ENCODE results near the gene TTLL5. TPM values are rescaled to one million over a fixed set of nuclear protein-coding genes. Genes with fewer than 3 reads are reported as not detected.
A peak's percentile ranks its signal among the peaks of the same experiment; 100 is the strongest.

Gene TTLL5
- total RNA-seq, 3 donors from 2014 or later: 21.9 to 66.6 (median 35.7) TPM

GRCh38 chr14:75906680-75907280 is 245.7 kb downstream of the TTLL5 start:
- H3K36me3 ChIP-seq: no peaks in the 10 kb centered on the region
- H3K27me3 ChIP-seq: no peaks in the 10 kb centered on the region
- intact Hi-C loops (cut with DNase I; ENCODE audit: low total_unique reads): loop anchor here (5.0 kb wide), 1 partner anchor 71 kb away; no protein-coding TSS in a partner anchor
- H3K4me3 ChIP-seq: no peak overlapping the region
- peak in 1 of 2 donors; percentile 27 for DNase-seq (ENCODE audit: low spot score in 2 of 2)
- H3K27ac ChIP-seq: peak overlapping the region in 1 of 2 donors; percentile 5
- no peaks in the 10 kb centered on the region for H3K9me3 ChIP-seq
- TF ChIP-seq CTCF (IDR thresholded peaks at IDR 0.05) (peak; percentile 78 to 90 (median 81)), POLR2A (IDR thresholded peaks at IDR 0.05) (no peak), POLR2AphosphoS5 (IDR thresholded peaks at IDR 0.05) (no peak)
- H3K4me1 ChIP-seq: peaks cover 0 to 11% of the 10 kb centered on the region in 2 donors

GRCh38 chr14:75907756-75908359 is 246.8 kb downstream of the TTLL5 start:
- TF ChIP-seq POLR2A (IDR thresholded peaks at IDR 0.05) (no peak), POLR2AphosphoS5 (IDR thresholded peaks at IDR 0.05) (no peak), CTCF (IDR thresholded peaks at IDR 0.05) (no peak)
- peaks cover 0 to 11% of the 10 kb centered on the region in 2 donors for H3K4me1 ChIP-seq
- intact Hi-C loops (cut with DNase I; ENCODE audit: low total_unique reads): loop anchor here (5.0 kb wide), 1 partner anchor 69 kb away; no protein-coding TSS in a partner anchor
- no peak overlapping the region for H3K4me3 ChIP-seq
- no peaks in the 10 kb centered on the region for H3K9me3 ChIP-seq
- no peaks in the 10 kb centered on the region for H3K36me3 ChIP-seq
- DNase-seq (ENCODE audit: low spot score in 2 of 2): no peak
- H3K27me3 ChIP-seq: no peaks in the 10 kb centered on the region
- no peak overlapping the region for H3K27ac ChIP-seq

GRCh38 chr14:75909630-75910029 is 248.6 kb downstream of the TTLL5 start:
- H3K27me3 ChIP-seq: no peaks in the 10 kb centered on the region
- no peaks in the 10 kb centered on the region for H3K36me3 ChIP-seq
- H3K4me1 ChIP-seq: peaks cover 0 to 11% of the 10 kb centered on the region in 2 donors
- intact Hi-C loops (cut with DNase I; ENCODE audit: low total_unique reads): loop anchor here (5.0 kb wide), 1 partner anchor 68 kb away; no protein-coding TSS in a partner anchor
- TF ChIP-seq POLR2AphosphoS5 (IDR thresholded peaks at IDR 0.05) (no peak), POLR2A (IDR thresholded peaks at IDR 0.05) (no peak), CTCF (IDR thresholded peaks at IDR 0.05) (no peak)
- H3K27ac ChIP-seq: peak overlapping the region; percentile 22 to 45
- no peak overlapping the region for H3K4me3 ChIP-seq
- no peaks in the 10 kb centered on the region for H3K9me3 ChIP-seq
- DNase-seq (ENCODE audit: low spot score in 2 of 2): peak in 1 of 2 donors; percentile 57

GRCh38 chr14:75910048-75910447 is 249.0 kb downstream of the TTLL5 start:
- Histone ChIP-seq H3K9me3 (no peaks in the 10 kb centered on the region), H3K36me3 (no peaks in the 10 kb centered on the region), H3K27ac (peak overlapping the region; percentile 22 to 45), H3K4me3 (no peak overlapping the region), H3K27me3 (no peaks in the 10 kb centered on the region), H3K4me1 (peaks cover 0 to 11% of the 10 kb centered on the region in 2 donors)
- no peak for DNase-seq (ENCODE audit: low spot score in 2 of 2)
- TF ChIP-seq POLR2A (IDR thresholded peaks at IDR 0.05): no peak
- no peak for TF ChIP-seq CTCF (IDR thresholded peaks at IDR 0.05)
- TF ChIP-seq POLR2AphosphoS5 (IDR thresholded peaks at IDR 0.05): no peak
- intact Hi-C loops (cut with DNase I; ENCODE audit: low total_unique reads): no loop called here

- TF ChIP-seq POLR2AphosphoS5 (IDR thresholded peaks at IDR 0.05) (no peak), POLR2A (IDR thresholded peaks at IDR 0.05) (no peak), CTCF (IDR thresholded peaks at IDR 0.05) (no peak)
- H3K27me3 ChIP-seq: no peaks in the 10 kb centered on the region
- H3K36me3 ChIP-seq: no peaks in the 10 kb centered on the region
- peaks cover 0 to 11% of the 10 kb centered on the region in 2 donors for H3K4me1 ChIP-seq
- H3K27ac ChIP-seq: no peak overlapping the region
- intact Hi-C loops (cut with DNase I; ENCODE audit: low total_unique reads): no loop called here
- H3K4me3 ChIP-seq: no peak overlapping the region
- H3K9me3 ChIP-seq: no peaks in the 10 kb centered on the region
- no peak for DNase-seq (ENCODE audit: low spot score in 2 of 2)
Measured at GRCh38 chr14:75911883-75912282, 250.8 kb downstream of the TTLL5 start.
